Ishikawa (cell line): ENCODE data around the gene RIMS4.

Experiments used
- CEBPB ChIP-seq: IDR thresholded peaks from 2 replicates; pipeline ENCODE4 v1.6.1; 2012
- CREB1 ChIP-seq: IDR thresholded peaks from 2 replicates; pipeline ENCODE4 v1.6.1; 2012; ENCODE audit warnings: low read depth
- EGR1 ChIP-seq: IDR thresholded peaks from 2 replicates; pipeline ENCODE4 v1.6.1; 2012
- EP300 ChIP-seq: IDR thresholded peaks from 2 replicates; pipeline ENCODE4 v1.6.1; 2012; ENCODE audit warnings: borderline replicate concordance
- FOXM1 ChIP-seq: IDR thresholded peaks from 2 replicates; pipeline ENCODE4 v1.6.1; 2012; ENCODE audit warnings: low read depth, borderline replicate concordance
- NFIC ChIP-seq: IDR thresholded peaks from 2 replicates; pipeline ENCODE4 v1.6.1; 2012
- RAD21 ChIP-seq: IDR thresholded peaks from 2 replicates; pipeline ENCODE4 v1.6.1; 2012; ENCODE audit warnings: low read depth
- TAF1 ChIP-seq: IDR thresholded peaks from 2 replicates; pipeline ENCODE4 v1.6.1; 2012; ENCODE audit warnings: low read depth, mild to moderate bottlenecking
- YY1 ChIP-seq: IDR thresholded peaks from 2 replicates; pipeline ENCODE4 v1.6.1; 2012; ENCODE audit warnings: low read depth
- TF ChIP-seq, protein P1 (sequence below): IDR thresholded peaks from 2 replicates; pipeline ENCODE4 v1.6.1; 2012; ENCODE audit warnings: low read depth, mild to moderate bottlenecking
- TF ChIP-seq, protein P2 (sequence below): IDR thresholded peaks from 2 replicates; pipeline ENCODE4 v1.6.1; 2012
- TF ChIP-seq, protein P3 (sequence below): IDR thresholded peaks from 2 replicates; pipeline ENCODE4 v1.6.1; 2012

DNA sequence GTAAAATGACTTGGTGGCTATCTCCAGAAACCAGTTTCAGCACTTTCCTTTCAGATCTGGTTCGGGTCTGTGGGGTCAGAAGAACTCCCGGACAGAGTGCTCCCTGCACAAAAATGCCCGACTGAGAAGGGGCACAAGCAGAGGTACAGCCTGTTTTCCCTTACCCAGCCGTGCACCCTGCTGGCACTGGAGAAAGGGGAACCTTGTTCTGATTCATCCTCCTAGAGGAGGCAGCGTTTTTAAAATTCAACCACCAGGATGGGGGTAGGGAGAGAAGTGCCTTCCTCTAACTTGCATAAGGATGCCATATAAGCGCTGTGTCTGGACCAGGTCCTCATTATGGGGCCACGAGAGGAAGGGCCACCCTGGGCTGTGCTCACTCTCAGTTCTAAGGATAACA lies 17.6 kb downstream of the RIMS4 start:
- TF ChIP-seq, protein P1, sequence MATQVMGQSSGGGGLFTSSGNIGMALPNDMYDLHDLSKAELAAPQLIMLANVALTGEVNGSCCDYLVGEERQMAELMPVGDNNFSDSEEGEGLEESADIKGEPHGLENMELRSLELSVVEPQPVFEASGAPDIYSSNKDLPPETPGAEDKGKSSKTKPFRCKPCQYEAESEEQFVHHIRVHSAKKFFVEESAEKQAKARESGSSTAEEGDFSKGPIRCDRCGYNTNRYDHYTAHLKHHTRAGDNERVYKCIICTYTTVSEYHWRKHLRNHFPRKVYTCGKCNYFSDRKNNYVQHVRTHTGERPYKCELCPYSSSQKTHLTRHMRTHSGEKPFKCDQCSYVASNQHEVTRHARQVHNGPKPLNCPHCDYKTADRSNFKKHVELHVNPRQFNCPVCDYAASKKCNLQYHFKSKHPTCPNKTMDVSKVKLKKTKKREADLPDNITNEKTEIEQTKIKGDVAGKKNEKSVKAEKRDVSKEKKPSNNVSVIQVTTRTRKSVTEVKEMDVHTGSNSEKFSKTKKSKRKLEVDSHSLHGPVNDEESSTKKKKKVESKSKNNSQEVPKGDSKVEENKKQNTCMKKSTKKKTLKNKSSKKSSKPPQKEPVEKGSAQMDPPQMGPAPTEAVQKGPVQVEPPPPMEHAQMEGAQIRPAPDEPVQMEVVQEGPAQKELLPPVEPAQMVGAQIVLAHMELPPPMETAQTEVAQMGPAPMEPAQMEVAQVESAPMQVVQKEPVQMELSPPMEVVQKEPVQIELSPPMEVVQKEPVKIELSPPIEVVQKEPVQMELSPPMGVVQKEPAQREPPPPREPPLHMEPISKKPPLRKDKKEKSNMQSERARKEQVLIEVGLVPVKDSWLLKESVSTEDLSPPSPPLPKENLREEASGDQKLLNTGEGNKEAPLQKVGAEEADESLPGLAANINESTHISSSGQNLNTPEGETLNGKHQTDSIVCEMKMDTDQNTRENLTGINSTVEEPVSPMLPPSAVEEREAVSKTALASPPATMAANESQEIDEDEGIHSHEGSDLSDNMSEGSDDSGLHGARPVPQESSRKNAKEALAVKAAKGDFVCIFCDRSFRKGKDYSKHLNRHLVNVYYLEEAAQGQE, result no peak
- TF ChIP-seq EGR1 (no peak), RAD21 (no peak), CREB1 (no peak), CEBPB (no peak), TAF1 (no peak), FOXM1 (no peak), NFIC (no peak), EP300 (no peak), YY1 (no peak)
- TF ChIP-seq, protein P2, sequence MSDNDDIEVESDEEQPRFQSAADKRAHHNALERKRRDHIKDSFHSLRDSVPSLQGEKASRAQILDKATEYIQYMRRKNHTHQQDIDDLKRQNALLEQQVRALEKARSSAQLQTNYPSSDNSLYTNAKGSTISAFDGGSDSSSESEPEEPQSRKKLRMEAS, result no peak
- TF ChIP-seq, protein P3, sequence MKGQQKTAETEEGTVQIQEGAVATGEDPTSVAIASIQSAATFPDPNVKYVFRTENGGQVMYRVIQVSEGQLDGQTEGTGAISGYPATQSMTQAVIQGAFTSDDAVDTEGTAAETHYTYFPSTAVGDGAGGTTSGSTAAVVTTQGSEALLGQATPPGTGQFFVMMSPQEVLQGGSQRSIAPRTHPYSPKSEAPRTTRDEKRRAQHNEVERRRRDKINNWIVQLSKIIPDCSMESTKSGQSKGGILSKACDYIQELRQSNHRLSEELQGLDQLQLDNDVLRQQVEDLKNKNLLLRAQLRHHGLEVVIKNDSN, result no peak
